Measurements from ENCODE around the gene SMIM1. TPM values are rescaled to one million over a fixed set of nuclear protein-coding genes. Genes with fewer than 3 reads are reported as not detected.
"Not testable (repeated sequence)": the region's sequence is repeated elsewhere in the genome, so short reads cannot be mapped to it uniquely, and the experiment has no call there.

SMIM1 gene
- total RNA-seq, result 3.6 TPM in 1 of 2 replicates, not detected in the other

- H3K4me3 ChIP-seq (ENCODE audit: low read depth, low read length), result peak within 1 kb of the TSS; percentile 66
- no peak for TF ChIP-seq CTCF (conservative IDR thresholded peaks at IDR 0.05; ENCODE audit: low read depth, low read length)
- no peak for DNase-seq (ENCODE audit: low read depth)
Observed at GRCh38 chr1:3772715-3773571, at the start of gene SMIM1. SMIM1 (plus strand) TSS chr1:3772749; CDS start chr1:3775374, 2,625 bp downstream.

GRCh38 chr1:3722846-3723245, 49.7 kb upstream of the SMIM1 start:
- DNase-seq (ENCODE audit: low read depth), result no peak
- TF ChIP-seq CTCF (conservative IDR thresholded peaks at IDR 0.05; ENCODE audit: low read depth, low read length), result no peak
- no peak overlapping the region for H3K4me3 ChIP-seq (ENCODE audit: low read depth, low read length)

GRCh38 chr1:3724416-3725030, 48.0 kb upstream of the SMIM1 start:
- DNase-seq (ENCODE audit: low read depth); H3K4me3 ChIP-seq (ENCODE audit: low read depth, low read length): not testable (repeated sequence)
- TF ChIP-seq CTCF (conservative IDR thresholded peaks at IDR 0.05; ENCODE audit: low read depth, low read length), result peak; percentile 97

GRCh38 chr1:3725366-3725765, 47.2 kb upstream of the SMIM1 start:
- no peak for TF ChIP-seq CTCF (conservative IDR thresholded peaks at IDR 0.05; ENCODE audit: low read depth, low read length)
- no peak overlapping the region for H3K4me3 ChIP-seq (ENCODE audit: low read depth, low read length)
- no peak for DNase-seq (ENCODE audit: low read depth)

GRCh38 chr1:3727042-3727824, 45.3 kb upstream of the SMIM1 start:
- no peak for DNase-seq (ENCODE audit: low read depth)
- H3K4me3 ChIP-seq (ENCODE audit: low read depth, low read length), result no peak overlapping the region
- peak; percentile 52 for TF ChIP-seq CTCF (conservative IDR thresholded peaks at IDR 0.05; ENCODE audit: low read depth, low read length)

- H3K4me3 ChIP-seq (ENCODE audit: low read depth, low read length), result no peak overlapping the region
- DNase-seq (ENCODE audit: low read depth), result no peak
- TF ChIP-seq CTCF (conservative IDR thresholded peaks at IDR 0.05; ENCODE audit: low read depth, low read length), result no peak
Observed at GRCh38 chr1:3727825-3728776, 44.4 kb upstream of the SMIM1 start.

Measured in epithelial cell of proximal tubule (primary cell).